Measurements from ENCODE around the gene CACNA1F. TPM values are rescaled to one million over a fixed set of nuclear protein-coding genes. Genes with fewer than 3 reads are reported as not detected.

CACNA1F gene
- polyA plus RNA-seq, 3 donors = 0.73 TPM; not detected in 2

- no peak overlapping the region for H3K27ac ChIP-seq (ENCODE audit: low read depth in 1 of 2, low read length in 2 of 2)
- intact Hi-C loops (cut with micrococcal nuclease) = loop anchor here in 1 of 2 donors (5.0 kb wide), 1 partner anchor 34 kb away; the partner anchor contains the start of gene CCDC22
- H3K36me3 ChIP-seq (replicated peaks in 1 of 2; ENCODE audit: control insufficient read depth in 1 of 2, insufficient read depth in 2 of 2, low read length in 2 of 2) = no peaks in the 10 kb centered on the region
- Mint-ChIP-seq H3K27me3 (ENCODE audit: low read depth in 3 of 3) (peaks cover 5 to 13% (median 10%) of the 10 kb centered on the region in 3 donors), H3K9me3 (peaks cover 0 to 2% (median 0%) of the 10 kb centered on the region in 7 donors), H3K4me1 (peaks cover 7% of the 10 kb centered on the region), H3K4me3 (no peak overlapping the region), H3K27ac (no peak overlapping the region), H3K36me3 (no peaks in the 10 kb centered on the region)
- no peaks in the 10 kb centered on the region for H3K9me3 ChIP-seq (replicated peaks in 1 of 2; ENCODE audit: control insufficient read depth in 1 of 2, insufficient read depth in 1 of 2, low read length in 2 of 2)
- 100% methylated on average over 1 of the region's 3 CpGs for WGBS (ENCODE audit: insufficient coverage)
- H3K4me3 ChIP-seq (replicated peaks in 1 of 3; ENCODE audit: low read depth in 2 of 3, low read length in 3 of 3) = no peak overlapping the region
- H3K9ac ChIP-seq (ENCODE audit: insufficient read depth, low read length, poor library complexity, severe bottlenecking) = no peak overlapping the region
- H3K4me2 ChIP-seq (replicated peaks; ENCODE audit: extremely low read depth, low read length, poor library complexity, severe bottlenecking) = no peak overlapping the region
- DNase-seq = no peak
- H3K4me1 ChIP-seq (ENCODE audit: control insufficient read depth in 1 of 2, insufficient read depth in 2 of 2, low read length in 2 of 2) = peaks cover 10 to 11% of the 10 kb centered on the region in 2 donors
- H2AFZ ChIP-seq (ENCODE audit: insufficient read depth, low read depth, low read length, poor library complexity, severe bottlenecking) = no peak overlapping the region
- no peaks in the 10 kb centered on the region for H3K79me2 ChIP-seq (ENCODE audit: insufficient read depth, low read length)
- no peaks in the 10 kb centered on the region for H4K20me1 ChIP-seq (ENCODE audit: insufficient read depth, low read length)
- peaks cover 0 to 11% of the 10 kb centered on the region in 2 donors for H3K27me3 ChIP-seq (ENCODE audit: control insufficient read depth in 2 of 2, insufficient read depth in 2 of 2, low read length in 2 of 2)
- TF ChIP-seq, protein P1, sequence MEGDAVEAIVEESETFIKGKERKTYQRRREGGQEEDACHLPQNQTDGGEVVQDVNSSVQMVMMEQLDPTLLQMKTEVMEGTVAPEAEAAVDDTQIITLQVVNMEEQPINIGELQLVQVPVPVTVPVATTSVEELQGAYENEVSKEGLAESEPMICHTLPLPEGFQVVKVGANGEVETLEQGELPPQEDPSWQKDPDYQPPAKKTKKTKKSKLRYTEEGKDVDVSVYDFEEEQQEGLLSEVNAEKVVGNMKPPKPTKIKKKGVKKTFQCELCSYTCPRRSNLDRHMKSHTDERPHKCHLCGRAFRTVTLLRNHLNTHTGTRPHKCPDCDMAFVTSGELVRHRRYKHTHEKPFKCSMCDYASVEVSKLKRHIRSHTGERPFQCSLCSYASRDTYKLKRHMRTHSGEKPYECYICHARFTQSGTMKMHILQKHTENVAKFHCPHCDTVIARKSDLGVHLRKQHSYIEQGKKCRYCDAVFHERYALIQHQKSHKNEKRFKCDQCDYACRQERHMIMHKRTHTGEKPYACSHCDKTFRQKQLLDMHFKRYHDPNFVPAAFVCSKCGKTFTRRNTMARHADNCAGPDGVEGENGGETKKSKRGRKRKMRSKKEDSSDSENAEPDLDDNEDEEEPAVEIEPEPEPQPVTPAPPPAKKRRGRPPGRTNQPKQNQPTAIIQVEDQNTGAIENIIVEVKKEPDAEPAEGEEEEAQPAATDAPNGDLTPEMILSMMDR (IDR thresholded peaks at IDR 0.05) = no peak
Measured at GRCh38 chrX:49203536-49203935, 29.6 kb downstream of the CACNA1F start.

GRCh38 chrX:49202022-49202421 lies 31.1 kb downstream of the CACNA1F start:
- TF ChIP-seq, protein P1 (IDR thresholded peaks at IDR 0.05) = no peak
- no CpG with 5 or more reads among the region's 2 CpGs for WGBS (ENCODE audit: insufficient coverage)

More at GRCh38 chrX:49202022-49202421, 31.1 kb downstream of the CACNA1F start:
- no peaks in the 10 kb centered on the region for H3K36me3 Mint-ChIP-seq
- peaks cover 0 to 2% (median 0%) of the 10 kb centered on the region in 7 donors for H3K9me3 Mint-ChIP-seq
- intact Hi-C loops (cut with micrococcal nuclease) = loop anchor here in 1 of 2 donors (5.0 kb wide), 1 partner anchor 35 kb away; the partner anchor contains the start of gene CCDC22
- Histone ChIP-seq H3K79me2 (ENCODE audit: insufficient read depth, low read length) (no peaks in the 10 kb centered on the region), H4K20me1 (ENCODE audit: insufficient read depth, low read length) (no peaks in the 10 kb centered on the region), H3K36me3 (replicated peaks in 1 of 2; ENCODE audit: control insufficient read depth in 1 of 2, insufficient read depth in 2 of 2, low read length in 2 of 2) (no peaks in the 10 kb centered on the region), H2AFZ (ENCODE audit: insufficient read depth, low read depth, low read length, poor library complexity, severe bottlenecking) (no peak overlapping the region), H3K4me1 (ENCODE audit: control insufficient read depth in 1 of 2, insufficient read depth in 2 of 2, low read length in 2 of 2) (peaks cover 10 to 11% of the 10 kb centered on the region in 2 donors), H3K4me3 (replicated peaks in 1 of 3; ENCODE audit: low read depth in 2 of 3, low read length in 3 of 3) (no peak overlapping the region), H3K9ac (ENCODE audit: insufficient read depth, low read length, poor library complexity, severe bottlenecking) (no peak overlapping the region), H3K9me3 (replicated peaks in 1 of 2; ENCODE audit: control insufficient read depth in 1 of 2, insufficient read depth in 1 of 2, low read length in 2 of 2) (no peaks in the 10 kb centered on the region), H3K27ac (ENCODE audit: low read depth in 1 of 2, low read length in 2 of 2) (no peak overlapping the region), H3K4me2 (replicated peaks; ENCODE audit: extremely low read depth, low read length, poor library complexity, severe bottlenecking) (no peak overlapping the region), H3K27me3 (ENCODE audit: control insufficient read depth in 2 of 2, insufficient read depth in 2 of 2, low read length in 2 of 2) (peaks cover 0 to 13% of the 10 kb centered on the region in 2 donors)
- peaks cover 7 to 20% (median 12%) of the 10 kb centered on the region in 3 donors for H3K27me3 Mint-ChIP-seq (ENCODE audit: low read depth in 3 of 3)
- H3K27ac Mint-ChIP-seq = no peak overlapping the region
- peaks cover 10% of the 10 kb centered on the region for H3K4me1 Mint-ChIP-seq
- H3K4me3 Mint-ChIP-seq = no peak overlapping the region
- no peak for DNase-seq
